Left lobe of liver (tissue), 2 donors: ENCODE results near the gene GM2A. TPM values are rescaled to one million over a fixed set of nuclear protein-coding genes. Genes with fewer than 3 reads are reported as not detected.
"Not testable (repeated sequence)": the region's sequence is repeated elsewhere in the genome, so short reads cannot be mapped to it uniquely, and the experiment has no call there.

Experiments
- ATAC-seq: fragments of 200-7000 bp; cut with Tn5 transposase; one replicate; pipeline ENCODE4 v1.9.1; 2020; ENCODE audit warnings: mild to moderate bottlenecking, moderate library complexity
- DNase-seq: peaks from one replicate; pipeline ENCODE4 v3.0.0-alpha.2; 2020; ENCODE audit warnings: low spot score
- total RNA-seq: library from RNA; stranded (reverse); gene quantifications from one replicate; pipeline ENCODE4 v1.2.1, GENCODE V29; 2021
- donor health status: DM: no; HTN: no; CAD: no; lungs with moderate emphysema.
- donor health status: DM: no; HTN: yes; CAD: no.

GM2A gene
- total RNA-seq, 1 donor from 2014 or later = 13.2 TPM

DNA sequence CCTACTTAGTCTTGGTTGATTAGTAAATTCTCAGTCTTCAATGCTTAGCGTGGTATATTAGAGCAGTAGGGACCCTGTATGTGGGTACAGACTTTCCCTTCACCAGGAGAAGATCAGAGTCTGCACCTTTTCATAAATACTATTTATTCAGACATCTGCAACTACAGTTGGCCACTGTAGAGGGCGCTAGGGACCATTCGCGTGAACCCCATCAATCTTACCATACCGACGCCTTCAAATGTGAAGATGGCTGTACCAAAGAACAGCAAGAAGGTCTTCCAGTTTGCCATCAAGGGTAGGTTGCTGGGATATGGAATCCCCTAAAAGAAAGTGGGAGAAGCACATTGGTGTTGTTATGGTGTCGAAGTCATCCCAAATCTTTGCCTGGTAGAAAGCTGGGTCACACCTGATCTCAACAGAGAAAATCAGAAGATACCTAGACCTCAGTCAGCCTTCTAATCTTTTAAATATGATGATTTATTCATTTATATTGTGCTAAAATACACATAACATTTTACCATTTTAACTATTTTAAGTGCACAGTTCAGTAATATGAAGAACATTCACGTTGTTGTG lies 31.5 kb downstream of the GM2A start:
- no peak for ATAC-seq
- DNase-seq = no peak

DNA sequence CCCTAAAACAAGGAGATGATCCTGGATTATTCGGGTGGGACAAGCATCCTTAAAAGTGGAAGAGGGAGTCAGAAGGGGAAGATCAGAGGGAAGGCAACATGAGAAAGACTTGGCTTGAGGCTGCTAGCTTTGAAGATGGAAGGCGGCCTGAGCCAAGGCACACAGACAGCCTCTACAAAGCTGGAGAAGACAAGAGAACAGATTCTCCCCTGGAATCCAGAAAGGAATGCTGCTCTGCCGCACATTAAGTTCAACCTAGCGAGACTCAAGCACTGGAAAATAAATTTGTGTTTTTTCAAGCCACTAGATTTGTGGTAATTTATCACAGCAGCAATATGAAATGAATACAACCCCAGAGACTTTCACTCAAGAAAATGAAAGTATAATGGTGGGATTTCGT lies 32.7 kb downstream of the GM2A start:
- DNase-seq = no peak
- ATAC-seq = no peak

DNA sequence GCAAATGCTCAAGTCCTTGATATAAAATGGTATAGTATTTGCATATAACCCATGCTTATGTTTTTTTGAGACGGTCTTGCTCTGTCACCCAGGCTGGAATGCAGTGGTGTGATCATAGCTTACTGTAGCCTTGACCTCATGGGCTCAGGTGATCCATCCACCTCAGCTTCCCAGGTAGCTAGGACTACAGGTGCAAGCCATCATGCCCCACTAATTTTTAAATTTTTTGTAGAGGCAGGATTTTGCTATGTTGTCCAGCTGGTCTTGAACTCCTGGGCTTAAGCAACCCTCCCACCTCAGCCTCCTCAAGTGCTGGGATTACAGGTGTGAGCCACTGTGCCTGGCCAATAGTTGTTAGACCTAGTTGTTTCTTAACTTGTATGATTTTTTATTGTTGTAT lies 33.3 kb downstream of the GM2A start:
- no peak for DNase-seq
- ATAC-seq = no peak

DNA sequence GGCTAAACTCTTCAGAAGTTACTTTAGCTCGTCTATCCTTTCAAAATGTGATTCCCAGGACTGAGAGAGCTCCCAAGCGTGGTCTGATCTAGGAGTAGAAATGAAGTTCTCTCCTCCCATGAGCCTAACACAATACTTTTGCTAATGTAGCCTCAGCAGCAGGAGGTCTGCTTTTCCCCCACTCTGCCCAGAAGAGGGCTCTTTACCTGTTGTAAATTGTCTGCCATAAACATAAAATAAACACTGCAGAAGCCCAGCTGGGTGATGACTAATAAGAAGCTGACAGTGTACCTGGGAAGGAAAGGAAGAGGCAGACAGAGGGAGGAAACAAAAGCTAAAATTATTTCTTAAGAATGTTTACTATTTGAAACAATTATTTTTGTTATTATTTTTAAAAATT lies 35.2 kb downstream of the GM2A start:
- ATAC-seq = no peak
- DNase-seq = no peak

DNA sequence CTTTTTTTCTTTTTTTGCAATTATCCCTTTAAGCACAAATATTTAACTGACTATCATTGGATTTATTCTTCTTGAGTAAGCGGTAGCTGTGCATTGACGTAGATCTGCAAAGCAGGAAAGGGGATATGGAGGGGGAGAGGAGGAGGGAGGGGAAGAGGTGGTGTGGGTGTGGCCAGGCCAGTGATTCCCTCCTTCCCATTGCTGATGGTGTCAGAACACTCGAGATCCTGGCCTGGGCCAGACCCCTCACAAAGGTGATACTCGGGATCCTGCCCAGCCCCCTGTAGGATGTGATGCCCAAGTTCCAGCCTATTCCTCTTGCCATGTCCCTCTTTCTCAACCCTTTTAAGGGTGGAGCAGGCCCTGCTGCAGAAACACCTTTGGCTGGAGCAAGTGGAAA lies 40.6 kb downstream of the GM2A start:
- no peak for DNase-seq
- ATAC-seq = no peak

DNA sequence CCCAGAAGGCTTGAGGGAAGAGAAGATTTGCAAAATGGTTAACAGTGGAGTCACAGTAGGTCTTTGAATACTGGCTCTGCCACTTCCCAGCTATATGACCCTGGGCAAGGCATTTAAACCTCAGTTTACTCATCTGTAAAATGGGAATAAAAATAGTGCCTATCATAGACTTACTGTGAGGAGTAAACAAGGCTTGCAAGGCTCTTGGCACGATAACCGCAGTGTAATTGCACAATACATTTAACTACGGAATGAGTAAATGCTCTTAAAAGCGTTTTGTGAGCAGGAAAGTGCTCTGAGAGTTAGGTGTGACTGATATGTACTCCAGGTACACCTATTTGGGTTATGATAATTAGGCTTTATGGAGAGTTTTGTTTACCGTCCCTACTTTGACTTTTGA lies 42.2 kb downstream of the GM2A start:
- no peak for DNase-seq
- ATAC-seq = no peak

DNA sequence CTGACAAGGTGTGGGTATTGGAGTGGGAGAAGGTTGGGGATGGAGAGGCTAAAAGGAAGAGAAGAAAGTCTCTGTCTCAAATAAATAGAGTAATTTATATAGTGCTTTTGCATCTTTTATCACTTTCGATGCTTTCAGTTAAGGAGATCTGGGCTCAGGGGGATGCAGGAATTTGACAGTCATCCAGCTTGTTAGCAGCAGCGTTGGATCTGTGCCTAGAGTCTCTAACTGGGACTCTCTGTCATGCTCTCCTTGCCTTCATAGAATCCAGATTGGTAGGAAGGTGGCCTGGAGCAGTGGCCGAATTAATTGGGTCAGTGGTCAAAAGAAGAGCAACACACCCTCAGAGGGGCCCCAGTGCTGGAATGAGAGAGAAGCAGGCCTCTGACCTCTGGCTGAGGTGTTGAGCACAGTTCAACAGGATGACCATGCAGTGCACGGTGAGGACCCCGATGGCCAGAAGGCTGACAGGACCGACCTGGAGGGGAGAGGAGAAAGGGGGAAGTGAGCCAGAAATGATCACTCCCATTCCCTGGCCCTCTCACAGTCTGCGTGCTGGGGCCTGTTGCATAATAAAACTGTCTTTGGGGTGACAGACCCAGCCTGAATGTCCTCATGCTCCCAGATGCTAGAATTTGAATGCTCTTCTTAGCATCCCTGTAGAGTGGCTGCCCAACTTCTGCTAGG lies 42.9 kb downstream of the GM2A start:
- DNase-seq (no peak), ATAC-seq (no peak)

DNA sequence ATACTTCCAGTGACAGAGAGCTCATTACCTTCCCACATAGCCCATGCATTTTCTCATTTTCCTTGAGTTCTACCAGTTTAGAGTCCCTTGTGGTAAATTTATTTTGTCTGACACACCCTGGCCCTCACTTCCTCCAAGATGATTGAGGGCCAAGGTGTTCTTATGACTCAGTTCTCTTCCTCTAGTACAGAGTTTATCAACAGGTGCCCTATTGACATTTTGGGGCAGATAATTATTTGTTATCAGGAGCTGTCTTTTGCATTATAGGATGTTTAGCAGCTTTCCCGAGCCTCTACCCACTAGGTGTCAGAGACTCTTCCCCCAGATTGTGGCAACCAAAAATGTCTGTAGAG lies 43.5 kb downstream of the GM2A start:
- ATAC-seq (no peak), DNase-seq (no peak)

DNA sequence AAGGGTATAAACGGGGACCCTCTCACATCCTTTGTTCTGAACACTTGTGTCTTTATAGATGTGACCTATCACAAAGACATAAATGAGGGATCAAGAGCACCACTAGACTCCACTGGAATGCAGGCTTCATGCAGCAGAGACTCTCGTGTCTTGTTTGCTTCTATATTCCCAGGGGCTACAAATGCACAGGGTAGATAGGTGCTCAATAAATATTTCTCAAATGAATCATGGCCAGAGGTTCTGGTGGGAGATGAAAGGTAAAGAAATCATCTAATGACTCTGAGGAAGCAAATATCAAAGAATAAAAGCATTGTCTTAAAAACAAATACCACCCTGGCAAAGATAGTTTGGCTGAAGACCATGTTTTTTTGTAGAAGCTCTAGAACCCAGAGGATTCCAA lies 44.0 kb downstream of the GM2A start:
- DNase-seq (no peak), ATAC-seq (no peak)

DNA sequence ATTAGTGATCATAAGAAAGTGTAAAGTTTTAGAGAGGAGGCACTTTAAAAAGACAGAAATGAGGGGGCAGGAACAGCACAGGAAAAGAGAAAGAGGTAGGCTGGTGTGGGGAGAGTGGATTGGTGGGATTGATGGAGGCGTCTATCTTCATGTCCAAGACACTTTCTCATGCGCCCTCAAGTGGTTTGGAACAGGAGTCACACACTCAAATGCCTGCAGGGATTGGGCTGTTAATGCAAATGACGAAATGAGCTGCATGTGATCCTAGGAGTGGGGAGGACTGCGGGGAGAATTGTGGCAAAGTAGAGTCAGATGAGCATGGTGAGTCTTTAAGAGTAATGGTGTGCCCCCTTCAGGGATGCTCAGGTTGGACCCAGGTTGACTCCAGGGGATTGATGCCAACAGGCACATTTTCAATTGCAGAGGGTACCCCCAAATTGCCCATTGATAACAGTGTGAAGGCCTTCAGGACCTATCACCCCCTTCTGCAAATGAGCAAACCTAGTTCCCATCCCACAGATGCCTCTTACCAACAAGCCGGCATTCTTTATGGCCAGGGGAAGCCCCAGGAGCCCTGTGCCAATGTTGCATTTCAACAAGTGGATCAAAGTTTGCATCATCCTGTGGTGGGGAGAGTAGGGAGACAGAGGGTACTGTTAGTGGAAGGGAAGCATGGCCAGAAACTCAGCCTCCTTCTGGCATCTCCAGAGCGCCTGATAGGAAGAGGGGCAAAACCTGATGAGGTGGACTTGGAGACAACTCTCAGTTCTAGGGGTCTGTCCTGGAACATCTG lies 45.3 kb downstream of the GM2A start:
- DNase-seq (no peak), ATAC-seq (peak; percentile 86)

DNA sequence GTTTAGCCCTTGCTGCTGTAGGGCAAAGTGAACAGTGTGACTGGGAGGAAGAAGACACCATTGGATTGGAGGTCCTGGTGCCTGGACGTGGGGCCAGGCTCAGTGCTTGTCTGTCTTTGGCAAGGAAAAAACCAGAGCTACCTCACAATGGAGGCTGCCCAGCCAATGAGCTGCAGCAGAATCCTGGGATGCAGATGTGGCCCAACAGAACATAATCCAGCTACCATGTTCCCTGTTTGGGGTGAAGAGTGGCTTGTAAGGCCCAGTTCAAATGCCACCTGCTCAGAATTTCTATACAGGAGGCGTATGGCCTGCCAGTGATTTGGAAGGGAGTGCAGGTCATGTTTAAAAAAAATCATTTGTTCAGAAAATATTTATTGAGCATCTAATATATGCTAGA lies 50.7 kb downstream of the GM2A start, which contains the start of gene SLC36A3:
Gene SLC36A3, minus strand, starts transcription at position 101 of the 400 bp plus-strand sequence. CDS start 412 bp downstream, outside the sequence.
- DNase-seq (no peak), ATAC-seq (no peak)

DNA sequence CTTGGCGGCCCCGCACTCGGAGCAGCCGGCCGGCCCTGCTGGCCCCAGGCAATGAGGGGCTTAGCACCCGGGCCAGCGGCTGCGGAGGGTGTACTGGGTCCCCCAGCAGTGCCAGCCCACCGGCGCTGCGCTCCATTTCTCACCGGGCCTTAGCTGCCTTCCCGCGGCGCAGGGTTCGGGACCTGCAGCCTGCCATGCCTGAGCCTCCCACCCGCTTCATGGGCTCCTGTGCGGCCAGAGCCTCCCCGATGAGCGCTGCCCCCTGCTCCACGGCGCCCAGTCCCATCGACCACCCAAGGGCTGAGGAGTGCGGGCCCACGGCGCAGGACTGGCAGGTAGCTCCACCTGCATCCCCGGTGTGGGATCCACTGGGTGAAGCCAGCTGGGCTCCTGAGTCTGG lies 56.3 kb downstream of the GM2A start:
- ATAC-seq, DNase-seq: not testable (repeated sequence)

DNA sequence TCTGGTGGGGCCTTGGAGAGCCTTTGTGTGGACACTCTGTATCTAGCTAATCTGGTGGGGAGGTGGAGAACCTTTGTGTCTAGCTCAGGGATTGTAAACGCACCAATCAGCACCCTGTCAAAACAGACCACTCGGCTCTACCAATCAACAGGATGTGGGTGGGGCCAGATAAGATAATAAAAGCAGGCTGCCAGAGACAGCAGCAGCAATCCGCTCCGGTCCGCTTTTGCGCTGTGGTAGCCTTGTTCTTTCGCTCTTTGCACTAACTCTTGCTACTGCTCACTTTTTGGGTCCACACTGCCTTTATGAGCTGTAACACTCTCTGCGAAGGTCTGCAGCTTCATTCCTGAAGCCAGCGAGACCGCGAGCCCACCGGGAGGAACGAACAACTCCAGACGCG lies 56.8 kb downstream of the GM2A start:
- not testable (repeated sequence) for DNase-seq, ATAC-seq

DNA sequence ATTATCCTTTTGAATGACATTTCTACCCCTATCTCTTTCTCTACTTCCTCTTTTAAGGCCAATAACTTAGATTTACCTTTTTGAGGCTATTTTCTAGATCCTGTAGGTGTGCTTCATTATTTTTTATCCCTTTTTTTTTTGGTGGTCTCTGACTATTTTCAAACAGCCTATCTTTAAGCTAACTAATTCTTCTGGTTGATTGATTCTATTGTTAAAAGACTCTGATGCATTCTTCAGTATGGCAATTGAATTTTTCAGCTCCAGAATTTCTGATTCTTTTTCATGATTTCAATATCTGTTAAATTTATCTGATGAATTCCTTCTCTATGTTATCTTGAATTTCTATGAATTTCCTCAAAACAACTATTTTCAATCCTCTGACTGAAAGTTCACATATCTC lies 57.9 kb downstream of the GM2A start:
- ATAC-seq (no peak), DNase-seq (no peak)

DNA sequence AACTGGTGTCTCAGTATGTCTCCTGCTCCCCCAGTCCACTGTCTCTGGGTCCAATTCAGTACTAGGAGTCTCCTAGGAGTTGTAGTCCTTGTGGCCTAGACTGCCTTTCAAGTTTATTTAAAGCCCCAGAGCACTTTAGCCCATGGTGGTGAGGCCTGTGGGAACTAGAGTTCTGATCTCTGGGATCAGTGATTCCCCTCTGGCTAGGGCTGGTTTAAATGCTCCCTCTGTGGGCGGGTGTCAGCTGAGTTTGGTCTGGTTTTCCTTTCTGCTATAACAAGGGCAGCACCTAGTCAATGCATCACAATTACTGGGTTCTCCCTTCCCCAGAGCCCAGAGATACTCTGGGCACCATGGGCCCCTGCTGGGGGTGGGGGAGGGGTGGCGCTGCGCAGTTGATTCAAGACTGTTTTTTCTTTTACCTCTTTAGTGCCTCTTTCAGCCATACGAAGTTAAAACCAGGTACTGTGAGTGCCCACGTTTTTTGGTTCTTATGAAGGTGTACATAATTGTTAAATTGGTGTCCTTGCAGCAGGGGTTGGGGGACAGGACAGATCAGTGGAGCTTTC lies 59.9 kb downstream of the GM2A start:
- DNase-seq (no peak), ATAC-seq (no peak)

DNA sequence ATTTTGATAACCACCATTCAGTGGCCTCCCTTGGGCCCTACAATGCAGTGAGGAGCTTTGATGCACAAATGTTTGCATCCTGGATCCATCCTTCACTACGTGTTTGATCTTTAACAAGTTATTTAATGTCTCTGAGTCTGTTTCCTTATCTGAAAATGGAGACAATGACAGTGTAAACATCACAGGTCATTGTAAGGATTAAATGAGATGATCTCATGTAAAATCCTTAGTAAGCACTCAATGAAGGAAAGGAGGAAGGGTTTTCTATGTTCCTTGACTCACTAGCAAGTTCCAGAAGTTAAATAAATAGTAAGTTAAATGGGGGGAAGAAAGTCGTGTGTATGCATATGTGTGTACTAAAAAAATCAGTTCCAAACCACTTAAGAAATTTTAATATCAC lies 60.4 kb downstream of the GM2A start:
- ATAC-seq = no peak
- no peak for DNase-seq

DNA sequence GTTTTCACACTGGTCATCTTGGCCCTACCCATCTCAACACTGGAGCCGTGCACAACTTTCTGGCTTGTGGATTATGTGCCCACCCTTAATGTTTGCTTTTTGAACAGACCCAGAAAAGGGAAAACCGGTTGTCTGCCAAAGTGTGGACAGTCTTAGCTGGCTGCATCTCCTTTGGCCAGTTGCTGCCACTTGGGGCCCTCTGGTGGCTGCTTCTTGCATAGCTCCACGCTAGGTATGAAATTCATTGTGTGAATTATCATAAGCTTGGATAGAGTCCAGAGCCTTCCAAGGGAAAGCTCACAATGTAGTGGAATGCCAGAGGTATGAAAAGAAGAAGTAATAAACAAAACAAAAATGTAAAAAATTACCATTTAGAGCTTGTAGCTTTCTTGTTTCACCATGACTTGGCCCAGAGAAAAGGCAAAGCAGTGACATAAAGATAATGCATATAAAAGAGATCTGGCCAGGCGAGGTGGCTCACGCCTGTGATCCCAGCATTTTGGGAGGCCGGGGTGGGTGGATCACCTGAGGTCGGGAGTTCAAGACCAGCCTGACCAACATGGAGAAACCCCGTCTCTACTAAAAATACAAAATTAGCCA lies 63.1 kb downstream of the GM2A start:
- DNase-seq (peak; percentile 68), ATAC-seq (peak; percentile 98)

DNA sequence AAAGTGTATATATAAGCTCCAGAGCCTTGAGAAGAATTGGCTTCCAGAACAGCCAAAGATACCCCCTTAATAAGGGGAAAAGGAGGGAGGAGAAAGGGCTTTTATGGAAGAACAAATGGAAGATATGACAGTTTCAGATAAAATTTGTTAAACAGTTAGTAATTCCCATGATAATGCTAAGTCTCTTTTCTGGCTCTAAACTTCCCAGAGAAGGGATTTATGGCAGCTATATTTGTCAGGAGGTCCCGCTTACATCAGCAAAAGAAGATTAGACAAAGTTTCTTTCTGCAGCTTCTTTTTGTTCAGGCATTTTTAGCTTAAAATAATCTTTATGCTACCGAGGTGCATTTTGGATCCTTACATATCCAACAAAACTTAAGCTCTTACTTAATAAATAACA lies 64.9 kb downstream of the GM2A start:
- DNase-seq (no peak), ATAC-seq (no peak)

DNA sequence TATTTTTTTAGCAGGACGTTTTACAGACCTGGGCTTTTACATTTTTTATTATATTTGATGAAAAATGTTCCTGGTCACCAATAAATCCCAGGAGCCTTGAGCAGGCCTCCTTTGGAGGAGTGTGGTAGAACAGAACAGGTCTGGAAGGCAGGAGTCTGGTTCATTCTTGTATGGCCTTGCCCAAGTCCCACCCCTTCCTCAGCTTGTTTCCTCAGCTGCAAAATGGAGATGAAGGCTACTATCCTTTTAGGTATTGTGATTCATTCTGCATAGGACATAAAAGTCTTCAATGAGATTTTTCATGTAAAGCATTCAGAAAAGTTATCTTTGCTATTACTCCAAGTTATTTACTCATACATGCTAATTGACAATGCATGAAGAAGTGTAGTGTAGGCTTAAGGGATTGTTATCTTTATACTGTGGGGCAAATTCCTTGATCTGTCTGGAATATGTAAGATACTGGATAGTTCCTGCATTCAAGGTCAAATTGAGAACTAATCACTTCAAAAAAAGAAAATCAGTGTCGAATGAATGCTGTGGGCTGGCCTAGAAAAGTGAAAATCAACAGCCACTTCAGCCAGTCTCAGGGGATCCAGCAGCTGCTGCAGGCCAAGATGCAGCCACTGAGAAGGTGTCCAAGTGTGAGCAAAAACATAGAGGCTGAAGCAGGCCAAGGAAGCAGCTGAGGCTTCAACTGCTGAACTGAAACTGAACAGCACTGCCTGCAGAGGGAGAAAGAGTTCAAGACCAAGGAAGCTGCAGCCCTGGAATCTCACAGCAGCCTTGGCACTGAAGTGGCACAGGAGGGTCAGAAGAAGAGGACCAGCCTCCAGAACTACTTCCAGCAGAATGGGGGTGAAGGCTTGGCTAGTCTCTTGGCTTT lies 66.1 kb downstream of the GM2A start:
- DNase-seq (no peak), ATAC-seq (no peak)
